T-helper 1 cell (primary cell): ENCODE data around the gene CXCL16.
A peak's percentile ranks its signal among the peaks of the same experiment; 100 is the strongest.

Experiments
- DNase-seq, 5 donors: peaks; one replicate each; pipeline ENCODE4 v3.0.0-alpha.2; 2012 to 2020
- total RNA-seq, 4 donors: gene quantifications; one replicate each; lab custom pipeline; 2026; lab: John Stamatoyannopoulos, UW

The CXCL16 gene, protein sequence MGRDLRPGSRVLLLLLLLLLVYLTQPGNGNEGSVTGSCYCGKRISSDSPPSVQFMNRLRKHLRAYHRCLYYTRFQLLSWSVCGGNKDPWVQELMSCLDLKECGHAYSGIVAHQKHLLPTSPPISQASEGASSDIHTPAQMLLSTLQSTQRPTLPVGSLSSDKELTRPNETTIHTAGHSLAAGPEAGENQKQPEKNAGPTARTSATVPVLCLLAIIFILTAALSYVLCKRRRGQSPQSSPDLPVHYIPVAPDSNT
- total RNA-seq, result 1.1 to 5.1 (median 2.4) reads per million in 4 donors

DNA sequence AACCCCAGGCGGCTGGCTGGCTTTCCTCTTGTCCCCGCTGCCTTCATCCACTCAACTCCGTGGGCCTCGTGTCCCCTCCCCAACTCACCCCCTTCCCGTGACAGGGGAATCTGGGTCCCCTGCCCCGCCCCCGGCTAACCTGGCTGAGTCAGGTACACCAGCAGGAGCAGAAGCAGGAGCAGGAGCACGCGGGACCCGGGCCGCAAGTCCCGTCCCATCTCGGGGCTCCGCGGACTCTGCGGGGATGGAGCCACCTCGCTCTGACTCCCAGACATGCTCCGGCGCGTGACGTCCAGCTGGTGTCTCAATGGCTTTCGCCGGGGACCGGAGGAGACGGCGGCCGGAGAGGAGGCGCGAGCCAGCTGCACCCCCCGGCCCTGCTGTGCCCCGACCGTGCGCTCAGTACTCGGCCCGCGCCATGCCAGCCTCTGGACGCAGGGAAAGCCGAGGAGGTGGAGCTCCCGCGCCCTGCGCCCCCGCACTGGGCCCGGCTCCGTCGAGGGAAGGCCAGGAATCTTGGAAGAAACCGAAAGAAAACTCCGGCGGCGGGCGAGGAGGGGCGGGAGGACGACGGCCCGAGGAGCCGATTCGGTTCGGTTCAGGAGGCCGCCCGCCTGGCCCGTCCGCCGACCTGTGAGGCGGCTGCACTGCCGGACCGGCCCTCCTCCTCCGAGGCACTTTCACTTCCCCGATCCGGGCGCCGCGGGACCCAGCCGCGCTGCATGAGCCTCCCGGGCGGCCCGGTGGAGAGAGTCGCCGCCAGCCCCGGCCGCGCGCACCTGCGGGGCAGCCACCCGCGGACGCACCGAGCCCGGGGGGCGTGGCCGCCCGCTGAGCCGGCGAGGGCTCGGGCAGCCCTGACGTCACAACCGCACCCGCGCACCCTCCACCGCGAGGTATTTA, at the start of gene CXCL16, which contains the start of gene ZMYND15:
Gene CXCL16 (minus strand): TSS at position 807 of the 903 bp plus-strand sequence. CDS start 589 bp downstream, at position 218.
Gene ZMYND15 (plus strand): TSS at position 712 of the 903 bp plus-strand sequence. CDS start 716 bp downstream, outside the sequence.
- DNase-seq, result peak in 4 of 5 donors; percentile 33 to 68 (median 59)

DNA sequence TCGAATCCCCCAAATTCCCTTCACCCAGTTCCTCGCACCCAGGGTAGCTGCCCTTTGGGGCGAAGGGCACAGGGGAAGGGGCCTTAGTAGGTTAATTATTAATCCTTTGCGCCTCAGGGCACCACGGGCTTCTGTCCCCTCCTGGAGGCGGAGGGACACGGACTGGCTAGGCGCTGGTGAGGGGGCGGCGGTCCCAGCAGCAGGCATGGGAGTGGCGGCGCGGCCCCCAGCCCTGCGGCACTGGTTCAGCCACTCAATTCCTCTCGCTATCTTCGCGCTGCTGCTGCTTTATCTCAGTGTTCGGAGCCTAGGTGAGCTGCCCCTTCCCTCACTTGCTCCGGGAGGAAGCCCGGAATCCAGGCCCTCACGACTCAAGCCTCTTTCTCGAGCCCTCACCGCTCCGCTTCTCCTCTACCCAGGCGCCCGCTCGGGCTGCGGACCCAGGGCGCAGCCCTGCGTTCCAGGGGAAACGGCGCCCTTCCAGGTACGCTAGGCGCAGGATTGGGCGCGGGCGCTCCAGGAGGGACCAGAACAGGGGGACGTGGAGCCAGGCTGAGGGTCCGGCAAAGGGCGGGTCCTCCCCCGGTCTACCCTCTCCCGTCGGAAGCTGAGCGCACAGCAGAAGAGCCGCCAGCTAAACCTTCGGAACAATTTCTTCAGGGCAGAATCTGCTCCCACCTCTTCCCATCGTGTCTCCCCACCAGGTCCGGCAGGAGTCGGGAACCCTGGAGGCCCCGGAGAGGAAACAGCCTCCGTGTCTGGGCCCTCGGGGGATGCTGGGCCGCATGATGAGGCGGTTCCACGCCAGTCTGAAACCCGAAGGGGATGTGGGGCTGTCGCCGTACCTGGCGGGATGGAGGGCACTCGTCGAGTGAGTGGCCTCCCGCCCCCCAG, 49.3 kb upstream of the CXCL16 start, which contains the start of gene GLTPD2:
Gene GLTPD2 (plus strand): TSS at position 158 of the 894 bp plus-strand sequence. CDS start 48 bp downstream, at position 206.
- no peak for DNase-seq

DNA sequence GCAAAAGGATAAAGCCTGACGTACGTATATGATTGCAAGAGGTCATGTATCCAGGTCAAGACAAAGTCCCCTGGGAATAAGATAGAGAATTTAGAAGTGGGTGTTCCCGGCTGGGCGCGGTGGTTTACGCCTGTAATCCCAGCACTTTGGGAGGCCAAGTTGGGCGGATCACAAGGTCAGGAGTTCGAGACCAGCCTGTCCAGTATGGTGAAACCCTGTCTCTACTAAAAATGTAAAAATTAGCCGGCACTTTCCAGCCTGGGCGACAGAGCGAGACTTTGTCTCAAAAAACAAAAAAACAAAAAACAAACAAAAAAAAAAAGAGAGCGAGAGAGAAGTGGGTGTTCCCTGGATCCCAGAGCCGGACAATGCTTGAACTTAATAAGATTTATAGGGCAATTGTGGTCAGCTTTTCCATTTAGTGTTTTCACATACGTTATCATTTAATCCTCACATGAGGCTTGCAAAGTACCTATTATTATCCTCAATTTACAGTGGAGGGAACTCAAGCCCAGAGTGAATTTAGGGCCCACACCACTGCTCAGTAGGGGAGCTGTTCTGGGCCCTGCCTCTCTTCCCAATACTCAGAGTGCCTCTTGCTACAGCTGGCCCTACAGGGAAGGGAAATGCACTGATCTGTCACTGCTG, 48.6 kb upstream of the CXCL16 start:
- DNase-seq, result no peak

DNA sequence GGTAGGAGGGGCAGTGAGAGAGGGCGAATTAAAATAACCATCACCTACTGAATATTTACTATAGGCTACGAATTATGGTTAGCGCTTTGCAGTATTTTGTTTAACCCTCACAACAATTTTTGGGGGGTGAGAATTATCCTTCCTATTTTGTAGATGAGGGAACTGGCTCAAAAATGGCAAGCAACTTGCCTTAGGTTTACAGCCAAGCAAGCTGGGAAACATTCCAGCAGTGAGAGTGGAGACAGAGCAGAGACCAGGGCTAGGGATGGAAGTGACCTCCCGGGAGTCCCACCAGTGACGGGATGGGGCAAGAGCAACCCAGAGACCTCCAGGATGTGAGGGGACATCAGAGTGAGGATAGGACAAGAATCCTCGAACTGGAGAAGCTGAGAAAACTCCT, 46.8 kb upstream of the CXCL16 start:
- DNase-seq, result no peak

DNA sequence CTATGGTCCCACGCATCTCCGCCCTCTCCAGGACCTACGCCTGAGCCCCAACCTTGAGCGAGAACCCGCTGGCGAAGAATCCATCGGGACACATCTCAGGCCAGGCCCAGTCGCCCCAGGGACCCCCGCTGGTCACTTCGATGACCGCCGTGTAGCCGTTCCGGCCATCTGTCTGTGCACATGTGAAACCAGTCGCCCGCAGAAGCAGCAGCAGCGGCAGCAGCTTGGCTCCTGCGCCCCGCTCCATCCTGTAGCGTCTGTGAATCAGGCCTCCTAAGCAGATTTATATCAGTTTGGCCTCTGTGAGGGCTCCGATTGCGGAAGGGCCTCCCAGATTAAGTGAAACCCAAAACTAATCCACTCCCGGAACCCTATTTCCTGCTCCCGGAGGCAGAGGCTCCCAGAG, 46.4 kb upstream of the CXCL16 start, which contains the start of gene VMO1:
Gene VMO1 (minus strand): TSS at position 259 of the 406 bp plus-strand sequence. CDS start 12 bp downstream, at position 247.
- DNase-seq, result no peak

DNA sequence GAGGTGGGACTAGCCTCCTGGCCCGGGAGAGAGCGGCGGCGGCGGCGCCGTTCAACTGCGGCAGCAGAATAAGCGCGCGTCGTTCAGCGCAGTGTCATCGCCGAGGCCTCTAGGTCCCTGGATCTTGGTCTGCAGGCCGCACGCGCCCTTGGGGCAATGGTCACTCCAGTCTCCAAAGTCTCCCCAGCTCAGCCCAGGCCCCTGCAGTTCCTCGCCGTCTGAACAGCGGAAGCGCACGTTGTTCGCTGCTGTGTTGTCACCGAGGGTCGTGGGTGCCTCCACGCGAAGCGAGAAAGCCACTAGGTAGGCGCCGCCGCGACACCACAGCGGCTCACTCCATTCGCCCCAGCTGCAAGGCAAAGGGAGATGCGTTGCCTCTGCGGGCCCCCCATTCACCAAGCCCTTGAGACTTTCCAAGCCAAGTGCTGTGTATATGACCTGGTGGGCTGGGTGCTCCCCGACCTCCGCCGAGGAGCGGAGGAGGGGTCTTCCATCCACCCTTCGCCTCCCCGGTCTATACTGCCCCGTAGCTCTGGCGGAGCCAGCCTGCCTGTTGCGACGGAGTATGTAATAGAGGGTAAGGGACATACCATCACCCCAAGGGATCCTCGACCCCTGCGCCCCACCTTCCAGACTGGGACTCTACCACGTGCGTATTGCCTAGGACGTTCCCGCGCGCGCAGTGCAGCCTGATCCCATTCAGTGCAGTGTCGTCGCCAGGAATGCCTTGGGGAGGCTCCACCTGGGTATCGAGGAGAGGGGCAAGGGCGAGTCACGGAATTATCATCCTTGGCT, 45.8 kb upstream of the CXCL16 start:
- DNase-seq, result no peak

DNA sequence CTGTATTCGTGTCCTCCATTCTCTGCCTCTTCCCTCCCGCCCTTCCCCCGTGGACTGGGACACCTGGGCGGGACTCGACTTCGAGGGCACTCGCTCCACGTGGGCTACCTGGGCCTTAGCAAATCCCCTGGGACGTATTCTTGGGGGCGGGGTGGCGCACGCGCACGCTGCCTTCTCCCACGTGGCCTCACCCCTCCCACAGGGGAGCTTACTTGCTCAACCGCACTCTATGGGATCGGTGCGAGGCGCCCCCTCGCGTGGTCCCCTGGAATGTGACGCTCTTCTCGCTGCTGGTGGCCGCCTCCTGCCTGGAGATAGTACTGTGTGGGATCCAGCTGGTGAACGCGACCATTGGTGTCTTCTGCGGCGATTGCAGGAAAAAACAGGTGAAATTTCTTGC, 42.9 kb upstream of the CXCL16 start:
- DNase-seq, result peak in 1 of 5 donors; percentile 34

DNA sequence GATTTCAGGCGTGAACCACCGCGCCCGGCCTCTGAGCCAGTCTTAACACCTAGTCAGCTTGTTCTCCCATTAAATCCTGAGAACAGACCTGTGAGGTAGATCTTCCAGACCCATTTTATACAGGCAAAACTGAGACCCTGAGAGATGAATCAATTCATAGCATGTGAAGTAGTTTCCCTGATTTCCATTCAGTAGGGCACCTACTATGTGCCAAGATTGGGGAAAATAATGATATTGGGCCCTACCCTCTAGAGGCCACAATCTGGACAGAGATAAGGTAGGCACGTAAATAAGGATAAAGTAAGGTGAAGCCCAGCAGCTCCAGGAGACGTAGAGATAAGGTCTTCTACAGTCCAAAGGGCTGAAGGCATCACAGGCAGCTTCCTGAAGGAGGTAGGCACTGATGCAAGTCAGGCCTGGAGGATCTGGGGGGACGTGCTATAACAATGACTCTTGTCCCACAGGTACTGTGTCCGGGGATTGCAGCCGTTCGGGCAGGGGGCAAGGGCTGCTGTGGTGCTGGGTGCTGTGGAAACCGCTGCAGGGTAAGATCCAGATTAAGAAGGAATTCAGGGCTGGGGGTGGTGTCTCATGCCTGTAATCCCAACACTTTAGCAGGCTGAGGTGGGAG, 40.7 kb upstream of the CXCL16 start:
- no peak for DNase-seq

DNA sequence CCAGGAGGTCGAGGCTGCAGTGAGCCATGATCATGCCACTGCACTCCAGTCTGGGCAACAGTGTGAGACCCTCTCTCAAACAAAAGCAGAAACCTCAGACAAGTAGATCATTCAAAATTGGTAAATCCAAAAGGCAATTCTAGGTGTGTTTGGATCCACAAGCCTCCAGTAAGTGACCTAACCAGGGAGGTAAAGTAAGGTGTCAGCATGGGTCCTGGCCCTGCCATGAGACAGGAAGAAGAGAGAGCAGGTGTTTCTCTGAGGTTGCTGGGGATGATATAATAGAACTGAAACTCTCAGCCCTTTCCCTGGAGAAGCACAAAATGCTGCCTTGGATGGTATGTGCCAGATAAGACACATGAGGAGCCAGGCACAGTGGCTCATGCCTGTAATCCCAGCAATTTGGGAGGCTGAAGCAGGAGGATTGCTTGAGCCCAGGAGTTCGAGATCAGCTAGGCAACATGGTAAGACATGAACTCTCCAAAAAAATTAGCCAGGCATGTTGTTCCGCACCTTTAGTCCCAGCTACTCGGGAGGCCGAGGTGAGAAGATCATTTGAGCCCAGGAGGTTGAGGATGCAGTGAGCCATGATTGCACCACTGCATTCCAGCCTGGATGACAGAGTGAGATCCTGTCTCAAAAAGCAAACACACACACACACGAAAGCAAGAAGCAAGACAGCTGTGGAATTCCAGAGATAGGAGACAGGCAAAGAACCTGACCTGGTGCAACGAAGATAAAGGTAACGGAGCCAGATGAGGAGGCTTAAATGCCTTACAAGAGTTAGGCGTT, 38.4 kb upstream of the CXCL16 start:
- no peak for DNase-seq

DNA sequence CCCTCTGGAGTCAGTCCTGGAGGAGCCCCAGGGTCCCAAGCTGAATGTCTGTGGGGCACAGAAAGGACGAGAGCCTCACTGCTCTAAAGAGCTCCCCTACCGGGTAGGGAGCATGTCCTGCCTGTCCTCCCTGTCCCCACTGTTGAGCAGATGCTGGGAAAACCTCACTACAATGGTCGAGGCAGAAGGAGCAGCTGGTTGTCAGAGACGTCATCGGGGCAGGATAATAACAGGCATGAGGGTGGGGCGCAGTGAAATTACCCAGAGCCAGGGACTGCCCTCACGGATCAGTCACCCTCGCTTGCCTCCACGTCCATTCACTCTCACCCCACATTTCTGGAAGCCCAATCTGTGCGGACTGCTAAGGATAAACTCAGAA, 32.5 kb upstream of the CXCL16 start:
- DNase-seq, result no peak

DNA sequence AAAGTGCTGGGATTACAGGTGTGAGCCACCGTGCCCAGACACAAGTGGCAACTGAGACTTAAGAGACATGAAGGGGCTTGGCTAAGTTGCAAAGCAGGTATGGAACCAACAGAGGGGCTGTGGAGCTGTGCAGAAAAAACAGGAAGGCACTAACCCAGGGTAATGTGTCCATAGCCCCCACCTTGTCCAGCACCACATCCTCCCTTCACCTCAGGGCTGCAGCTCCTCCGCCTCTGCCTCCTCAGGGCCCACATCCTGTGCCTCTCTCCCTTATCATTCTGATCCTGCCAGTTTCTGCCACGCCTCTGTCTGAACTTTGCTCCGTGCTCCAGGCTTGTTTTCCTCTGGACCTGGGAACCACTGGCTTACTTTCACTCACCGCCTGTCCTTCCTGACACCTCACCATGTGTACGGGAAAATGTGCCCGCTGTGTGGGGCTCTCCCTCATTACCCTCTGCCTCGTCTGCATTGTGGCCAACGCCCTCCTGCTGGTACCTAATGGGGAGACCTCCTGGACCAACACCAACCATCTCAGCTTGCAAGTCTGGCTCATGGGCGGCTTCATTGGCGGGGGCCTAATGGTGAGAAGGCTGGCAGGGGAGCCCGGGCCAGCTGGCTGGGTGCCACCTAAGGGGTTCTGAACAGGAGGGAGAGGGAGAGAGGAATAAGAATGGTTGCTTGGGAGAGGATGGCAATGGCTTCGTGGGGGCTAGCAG, 31.9 kb upstream of the CXCL16 start, which contains the start of gene TM4SF5:
Gene TM4SF5 (plus strand): TSS at position 368 of the 716 bp plus-strand sequence. CDS start 37 bp downstream, at position 405.
- peak in 1 of 5 donors; percentile 40 for DNase-seq

DNA sequence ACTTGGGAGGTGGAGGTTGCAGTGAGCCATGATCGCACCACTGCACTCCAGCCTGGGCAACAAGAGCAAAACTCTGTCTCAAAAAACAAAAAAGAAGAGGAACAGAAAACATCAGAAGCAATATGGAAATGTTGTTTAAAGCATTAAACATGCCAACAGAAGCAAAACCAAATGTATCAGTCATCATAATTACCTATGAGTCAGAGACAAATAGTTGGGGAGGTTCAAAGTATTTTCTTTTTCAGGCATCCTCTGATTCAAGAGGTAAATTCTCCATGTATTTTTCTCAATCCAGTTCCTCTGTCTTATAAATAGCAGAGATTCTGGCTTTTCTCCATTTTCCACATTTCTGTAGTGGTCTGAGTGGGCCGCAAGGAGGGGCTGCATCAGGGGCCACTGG, 29.9 kb upstream of the CXCL16 start:
- no peak for DNase-seq

DNA sequence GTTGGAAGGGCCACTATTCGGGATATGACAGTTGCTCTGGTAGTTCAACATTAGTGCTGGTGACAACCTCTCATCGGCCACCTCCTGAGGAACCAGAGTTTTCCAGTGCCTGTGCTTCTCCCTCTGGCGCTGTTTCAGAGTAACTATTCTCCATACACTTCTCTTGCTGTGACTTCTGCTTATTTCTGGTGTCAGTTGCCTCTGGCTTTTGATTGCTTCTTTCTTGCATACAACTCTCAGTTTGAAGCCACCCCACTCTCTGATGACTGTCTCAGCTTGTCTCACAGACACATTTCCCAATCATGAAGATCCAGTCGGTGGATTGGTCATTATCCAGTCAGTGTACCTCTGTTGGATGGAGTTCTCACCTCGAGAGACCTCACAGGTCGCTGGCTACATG, 28.6 kb upstream of the CXCL16 start:
- DNase-seq, result no peak

DNA sequence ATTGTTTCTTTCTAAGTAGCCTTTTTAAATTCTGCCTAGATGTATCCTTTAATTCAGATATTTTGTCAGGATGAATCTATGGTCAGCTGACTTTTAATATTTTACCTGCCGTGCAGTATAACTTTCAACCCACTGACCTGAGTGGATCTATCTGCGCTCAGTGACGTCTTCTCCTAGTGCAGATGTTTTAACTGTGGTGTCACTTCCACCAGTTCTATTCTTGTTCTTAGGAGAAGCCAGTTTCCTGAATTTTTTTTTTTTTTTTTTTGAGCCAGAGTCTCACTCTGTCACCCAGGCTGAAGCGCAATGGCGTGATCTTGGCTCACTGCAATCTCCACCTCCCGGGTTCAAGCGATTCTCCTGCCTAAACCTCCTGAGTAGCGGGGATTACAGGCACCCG, 27.0 kb upstream of the CXCL16 start:
- DNase-seq, result no peak

DNA sequence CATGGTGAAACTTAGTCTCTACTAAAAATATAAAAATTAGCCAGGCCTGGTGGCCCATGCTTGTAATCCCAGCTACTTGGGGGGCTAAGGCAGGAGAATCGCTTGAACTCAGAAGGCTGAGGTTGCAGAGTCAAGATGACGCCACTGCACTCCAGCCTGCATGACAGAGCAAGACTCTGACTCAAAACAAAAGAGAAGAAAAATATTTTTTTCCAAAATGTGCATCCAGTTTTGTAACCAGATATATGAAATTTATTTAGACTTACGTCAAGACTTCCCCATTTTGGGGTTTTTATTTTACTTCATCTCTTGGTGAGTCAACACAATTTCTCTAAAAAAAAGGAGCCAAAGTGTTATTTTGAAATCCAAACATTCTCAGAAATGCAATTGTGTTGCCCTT, 26.5 kb upstream of the CXCL16 start:
- no peak for DNase-seq

DNA sequence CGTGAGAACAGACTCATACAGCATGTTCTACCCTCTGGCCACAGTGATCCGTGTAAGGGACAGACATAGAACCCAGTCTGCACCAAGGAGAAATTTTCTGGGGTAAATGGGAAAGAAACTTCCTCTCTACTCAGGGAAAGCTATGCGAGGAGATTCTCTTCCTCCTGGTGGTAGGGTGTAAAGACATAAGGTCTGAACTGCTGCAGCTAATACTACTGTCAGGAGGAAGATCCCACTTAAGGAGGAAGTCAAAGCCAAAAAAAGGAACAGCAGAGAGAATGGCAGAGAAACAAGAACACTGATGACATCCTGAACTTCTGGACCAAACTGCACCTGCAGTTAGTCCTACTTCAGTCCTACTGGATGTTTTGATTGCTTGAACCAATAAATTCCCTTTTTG, 24.9 kb upstream of the CXCL16 start:
- no peak for DNase-seq

DNA sequence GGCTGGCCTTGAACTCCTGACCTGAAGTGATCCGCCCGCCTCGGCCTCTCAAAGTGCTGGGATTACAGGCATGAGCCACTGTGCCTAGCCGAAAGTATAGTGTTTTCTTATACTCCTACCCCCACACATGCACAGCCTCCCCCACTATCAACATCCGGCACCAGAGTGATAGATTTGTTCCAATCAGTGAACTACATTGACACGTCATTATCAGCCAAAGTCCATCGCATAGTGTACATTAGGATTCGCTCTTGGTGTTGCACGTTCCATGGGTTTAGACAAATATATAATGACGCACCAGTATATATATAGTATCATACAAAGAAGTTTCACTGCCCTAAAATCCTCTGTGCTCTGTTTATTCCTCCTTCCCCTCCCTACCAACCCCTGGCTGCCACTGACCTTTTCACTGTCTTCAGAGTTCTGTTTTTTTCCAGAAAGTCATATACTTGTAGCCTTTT, 20.1 kb upstream of the CXCL16 start:
- no peak for DNase-seq

DNA sequence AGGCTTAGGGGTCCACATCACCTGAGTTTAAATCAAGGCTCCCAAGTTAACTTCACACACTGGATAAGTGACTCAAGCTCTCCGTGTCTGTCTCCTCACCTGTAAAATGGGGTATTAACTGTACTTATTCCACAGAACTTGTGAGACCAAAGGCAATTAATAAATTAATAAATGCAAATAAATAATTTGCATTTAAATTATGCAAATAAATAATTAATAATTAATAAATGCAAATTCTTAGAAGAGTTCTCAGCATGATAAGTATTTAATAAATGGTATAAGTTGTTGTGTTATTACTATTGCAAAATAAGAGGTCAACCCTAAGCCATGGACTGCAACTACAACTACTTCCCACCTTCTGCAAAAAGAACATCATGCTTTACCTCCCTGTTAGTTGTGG, 13.7 kb upstream of the CXCL16 start:
- no peak for DNase-seq

DNA sequence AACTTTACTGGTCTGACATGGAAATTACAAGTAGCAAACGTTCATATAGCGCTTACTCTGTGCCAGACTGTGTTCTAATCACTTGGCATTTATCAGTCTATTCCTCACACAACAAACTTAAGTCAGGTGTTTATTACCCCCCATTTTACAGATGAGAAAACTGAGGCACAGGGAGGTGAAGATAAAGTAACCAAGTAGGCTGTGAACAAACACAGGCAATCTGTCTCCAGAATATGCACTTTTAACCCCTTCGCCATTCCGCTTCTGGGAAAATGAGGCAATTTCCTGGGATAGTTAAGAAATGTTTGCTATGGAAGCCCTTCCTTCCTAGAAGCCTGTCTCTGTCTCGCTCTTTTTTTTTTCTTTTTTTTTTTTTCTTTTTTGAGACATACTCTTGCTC, 12.2 kb upstream of the CXCL16 start:
- DNase-seq, result no peak
